K562 (cell line): Measurements from ENCODE around the gene CD68. TPM values are rescaled to one million over a fixed set of nuclear protein-coding genes. Genes with fewer than 3 reads are reported as not detected.

Experiments
- CAMTA2 ChIP-seq: fragments of 250-450 bp; sonication (Bioruptor Pico); conservative IDR thresholded peaks from 2 replicates; pipeline ENCODE4 v1.5.1; 2022
- DPF2 ChIP-seq: fragments of 450-650 bp; IDR thresholded peaks from 2 replicates; pipeline ENCODE4 v1.6.1; 2016
- EZH2 ChIP-seq: IDR thresholded peaks from 2 replicates; pipeline ENCODE4 v1.6.1; 2012; ENCODE audit warnings: low read depth, mild to moderate bottlenecking, inconsistent platforms, low read length, borderline replicate concordance
- KAT2B ChIP-seq: IDR thresholded peaks from one replicate; pipeline ENCODE4 v1.6.1; 2012; ENCODE audit warnings: low read depth, mild to moderate bottlenecking, control low read depth, inconsistent platforms, low read length, moderate library complexity
- MAFG ChIP-seq: fragments of 450-650 bp; conservative IDR thresholded peaks from 2 replicates; pipeline ENCODE4 v1.6.1; 2016; ENCODE audit warnings: missing genetic modification characterization, missing compliant biosample characterization
- NELFE ChIP-seq: IDR thresholded peaks from 2 replicates; pipeline ENCODE4 v1.6.1; 2011; ENCODE audit warnings: mild to moderate bottlenecking; ENCODE audit not compliant: insufficient read depth, insufficient read length
- NFE2 ChIP-seq: IDR thresholded peaks from 2 replicates; pipeline ENCODE4 v1.6.1; 2014; ENCODE audit warnings: antibody characterized with exemption, low read depth
- PHTF2 ChIP-seq: fragments of 250-450 bp; sonication (Bioruptor Pico); IDR thresholded peaks from 2 replicates; pipeline ENCODE4 v1.5.0; 2021; ENCODE audit warnings: mild to moderate bottlenecking
- POLR2H ChIP-seq: IDR thresholded peaks from 2 replicates; pipeline ENCODE4 v1.6.1; 2016; ENCODE audit warnings: missing genetic modification characterization, low read depth, mild to moderate bottlenecking, control low read depth, missing compliant biosample characterization, moderate library complexity
- RBM15 ChIP-seq: fragments of 200-400 bp; formaldehyde crosslinking; IDR thresholded peaks from 2 replicates; pipeline ENCODE4 v1.6.1; 2018; ENCODE audit warnings: mild to moderate bottlenecking, low read length, moderate library complexity; ENCODE audit not compliant: insufficient read depth
- TCF3 ChIP-seq: sonication (generic); formaldehyde crosslinking; IDR thresholded peaks from 2 replicates; pipeline ENCODE4 v1.4.0; 2020; ENCODE audit warnings: mild to moderate bottlenecking, missing genetic modification reagents
- ZBTB17 ChIP-seq: fragments of 450-650 bp; formaldehyde crosslinking; IDR thresholded peaks from 2 replicates; pipeline ENCODE4 v1.4.0; 2020; ENCODE audit warnings: mild to moderate bottlenecking
- polyA plus RNA-seq, 8 experiments: library from polyadenylated mRNA; depleted of rRNA in 4 of 8; stranded (reverse) in 5 of 8; unstranded in 3 of 8; fragments of >200 nt; fragmentation: Nextera tagmentation in 2 of 8; fragmentation: Illumina TruSeq in 1 of 8; extraction: Ambion mirVana in 2 of 8; extraction: Trizol in 1 of 8; gene quantifications; 2 replicates each; pipeline versions ENCODE4 v1.2.1 to v1.2.3, GENCODE V29; 2011 to 2014; ENCODE audit warnings: inconsistent platforms in 1 of 8, missing spikeins in 1 of 8
- total RNA-seq, 7 experiments: library from RNA; depleted of rRNA in 6 of 7; stranded (reverse); fragments of >200 nt in 6 of 7; fragmentation: Illumina TruSeq in 2 of 7; extraction: Trizol in 2 of 7; gene quantifications; 2 replicates each; pipeline versions ENCODE4 v1.2.1 to v1.2.3, GENCODE V29; 2011 to 2021; ENCODE audit warnings: low replicate concordance in 1 of 7
- TF ChIP-seq, protein P1 (sequence below): conservative IDR thresholded peaks from 2 replicates; pipeline ENCODE4 v1.6.1; 2011; ENCODE audit warnings: low read depth, mild to moderate bottlenecking, low read length; ENCODE audit not compliant: control insufficient read depth
- TF ChIP-seq, protein P2 (sequence below): fragments of 250-450 bp; sonication (Bioruptor Pico); IDR thresholded peaks from 2 replicates; pipeline ENCODE4 v1.5.0; 2021; ENCODE audit warnings: mild to moderate bottlenecking, moderate library complexity
- TF ChIP-seq, protein P3 (sequence below): fragments of 250-450 bp; sonication (Bioruptor Pico); IDR thresholded peaks from 2 replicates; pipeline ENCODE4 v1.8.0; 2021; ENCODE audit warnings: mild to moderate bottlenecking, moderate library complexity

The CD68 gene
- total and polyA plus RNA-seq, 9 of the 15 experiments (the other 6 are each of a cell fraction or from before 2014, with no cell fraction given) = 28.2 to 89.8 (median 37.7) TPM

DNA sequence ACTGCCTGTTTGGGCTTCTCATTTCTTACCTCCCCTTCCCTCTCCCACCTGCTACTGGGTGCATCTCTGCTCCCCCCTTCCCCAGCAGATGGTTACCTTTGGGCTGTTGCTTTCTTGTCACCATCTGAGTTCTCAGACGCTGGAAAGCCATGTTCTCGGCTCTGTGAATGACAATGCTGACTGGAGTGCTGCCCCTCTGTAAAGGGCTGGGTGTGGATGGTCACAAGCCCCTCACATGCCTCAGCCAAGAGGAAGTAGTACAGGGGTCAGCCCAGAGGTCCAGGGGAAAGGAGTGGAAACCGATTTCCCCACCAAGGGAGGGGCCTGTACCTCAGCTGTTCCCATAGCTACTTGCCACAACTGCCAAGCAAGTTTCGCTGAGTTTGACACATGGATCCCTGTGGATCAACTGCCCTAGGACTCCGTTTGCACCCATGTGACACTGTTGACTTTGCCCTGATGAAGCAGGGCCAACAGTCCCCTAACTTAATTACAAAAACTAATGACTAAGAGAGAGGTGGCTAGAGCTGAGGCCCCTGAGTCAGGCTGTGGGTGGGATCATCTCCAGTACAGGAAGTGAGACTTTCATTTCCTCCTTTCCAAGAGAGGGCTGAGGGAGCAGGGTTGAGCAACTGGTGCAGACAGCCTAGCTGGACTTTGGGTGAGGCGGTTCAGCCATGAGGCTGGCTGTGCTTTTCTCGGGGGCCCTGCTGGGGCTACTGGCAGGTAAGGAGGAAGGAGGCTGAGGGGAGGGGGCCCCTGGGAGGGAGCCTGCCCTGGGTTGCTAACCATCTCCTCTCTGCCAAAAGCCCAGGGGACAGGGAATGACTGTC, at the start of gene CD68 (continued):
- TF ChIP-seq KAT2B (no peak), RBM15 (no peak), CAMTA2 (CRISPR knock-in tag) (no peak), POLR2H (tag) (peak; percentile 53; the same call in 1 of the 2 replicates), NFE2 (peak; percentile 5; the same call in 1 of the 2 replicates), MAFG (no peak), PHTF2 (CRISPR knock-in tag) (0 out of 2 replicates have a peak, but pooled peaks have one; percentile 21), TCF3 (CRISPR knock-in tag) (no peak), DPF2 (peak; percentile 54; the same call in 1 of the 2 replicates), EZH2 (no peak), ZBTB17 (CRISPR knock-in tag) (no peak), NELFE (no peak)
- TF ChIP-seq, protein P1, sequence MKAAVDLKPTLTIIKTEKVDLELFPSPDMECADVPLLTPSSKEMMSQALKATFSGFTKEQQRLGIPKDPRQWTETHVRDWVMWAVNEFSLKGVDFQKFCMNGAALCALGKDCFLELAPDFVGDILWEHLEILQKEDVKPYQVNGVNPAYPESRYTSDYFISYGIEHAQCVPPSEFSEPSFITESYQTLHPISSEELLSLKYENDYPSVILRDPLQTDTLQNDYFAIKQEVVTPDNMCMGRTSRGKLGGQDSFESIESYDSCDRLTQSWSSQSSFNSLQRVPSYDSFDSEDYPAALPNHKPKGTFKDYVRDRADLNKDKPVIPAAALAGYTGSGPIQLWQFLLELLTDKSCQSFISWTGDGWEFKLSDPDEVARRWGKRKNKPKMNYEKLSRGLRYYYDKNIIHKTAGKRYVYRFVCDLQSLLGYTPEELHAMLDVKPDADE = 0 out of 2 replicates have a peak, but pooled peaks have one; percentile 46
- TF ChIP-seq, protein P2, sequence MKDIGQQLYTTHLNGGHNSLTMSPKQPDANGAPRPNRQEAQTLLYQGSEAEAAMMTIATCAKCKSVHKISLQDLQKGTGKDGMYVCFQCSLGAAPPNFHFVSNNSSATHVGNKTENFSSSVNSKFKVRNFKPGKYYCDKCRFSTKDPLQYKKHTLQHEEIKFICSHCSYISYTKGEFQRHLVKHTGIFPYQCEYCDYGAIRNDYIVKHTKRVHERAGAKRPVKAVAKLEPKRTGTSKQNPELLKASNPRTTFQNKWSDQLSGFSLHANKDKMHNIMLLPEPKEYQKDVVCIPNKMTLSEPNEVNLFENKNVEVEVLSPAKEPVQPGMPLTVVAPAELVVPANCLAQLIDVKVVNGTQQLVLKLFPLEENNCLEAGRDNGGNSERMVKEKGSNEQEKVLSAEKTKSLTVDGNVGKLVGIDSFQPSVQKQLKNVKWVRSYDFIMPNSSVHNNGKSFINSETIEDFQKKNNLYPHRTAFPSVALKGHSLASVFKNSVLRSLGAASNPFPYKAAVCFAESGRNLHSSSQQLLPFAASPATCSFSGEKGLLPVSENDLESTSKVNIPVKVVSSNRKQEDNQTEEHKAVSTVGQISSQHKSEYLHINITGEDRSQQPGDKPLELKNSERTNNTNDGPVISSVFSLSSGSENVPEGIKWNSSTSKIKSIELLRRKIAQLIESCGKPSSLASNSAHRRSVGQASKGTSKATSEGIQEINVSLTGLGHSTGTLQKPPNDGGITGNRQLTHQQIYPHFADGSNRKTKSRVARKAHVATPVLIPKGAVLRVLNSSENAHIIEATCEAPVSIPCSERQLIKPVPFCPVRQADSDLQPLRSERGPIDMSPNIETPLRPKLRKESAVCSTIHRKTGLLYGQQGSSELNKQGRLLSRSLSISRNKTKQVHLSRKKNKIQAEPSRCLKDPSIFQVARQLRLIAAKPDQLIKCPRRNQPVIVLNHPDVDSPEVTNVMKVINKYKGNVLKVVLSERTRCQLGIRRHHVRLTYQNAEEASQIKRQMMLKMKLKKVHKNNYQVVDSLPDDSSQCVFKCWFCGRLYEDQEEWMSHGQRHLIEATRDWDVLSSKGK (CRISPR knock-in tag) = no peak
- TF ChIP-seq, protein P3, sequence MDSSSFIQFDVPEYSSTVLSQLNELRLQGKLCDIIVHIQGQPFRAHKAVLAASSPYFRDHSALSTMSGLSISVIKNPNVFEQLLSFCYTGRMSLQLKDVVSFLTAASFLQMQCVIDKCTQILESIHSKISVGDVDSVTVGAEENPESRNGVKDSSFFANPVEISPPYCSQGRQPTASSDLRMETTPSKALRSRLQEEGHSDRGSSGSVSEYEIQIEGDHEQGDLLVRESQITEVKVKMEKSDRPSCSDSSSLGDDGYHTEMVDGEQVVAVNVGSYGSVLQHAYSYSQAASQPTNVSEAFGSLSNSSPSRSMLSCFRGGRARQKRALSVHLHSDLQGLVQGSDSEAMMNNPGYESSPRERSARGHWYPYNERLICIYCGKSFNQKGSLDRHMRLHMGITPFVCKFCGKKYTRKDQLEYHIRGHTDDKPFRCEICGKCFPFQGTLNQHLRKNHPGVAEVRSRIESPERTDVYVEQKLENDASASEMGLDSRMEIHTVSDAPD (CRISPR knock-in tag) = no peak
